Measurements from ENCODE around the gene REN. TPM values are rescaled to one million over a fixed set of nuclear protein-coding genes. Genes with fewer than 3 reads are reported as not detected.

Gene REN
- total RNA-seq, 1 donor from 2014 or later = not detected

DNA sequence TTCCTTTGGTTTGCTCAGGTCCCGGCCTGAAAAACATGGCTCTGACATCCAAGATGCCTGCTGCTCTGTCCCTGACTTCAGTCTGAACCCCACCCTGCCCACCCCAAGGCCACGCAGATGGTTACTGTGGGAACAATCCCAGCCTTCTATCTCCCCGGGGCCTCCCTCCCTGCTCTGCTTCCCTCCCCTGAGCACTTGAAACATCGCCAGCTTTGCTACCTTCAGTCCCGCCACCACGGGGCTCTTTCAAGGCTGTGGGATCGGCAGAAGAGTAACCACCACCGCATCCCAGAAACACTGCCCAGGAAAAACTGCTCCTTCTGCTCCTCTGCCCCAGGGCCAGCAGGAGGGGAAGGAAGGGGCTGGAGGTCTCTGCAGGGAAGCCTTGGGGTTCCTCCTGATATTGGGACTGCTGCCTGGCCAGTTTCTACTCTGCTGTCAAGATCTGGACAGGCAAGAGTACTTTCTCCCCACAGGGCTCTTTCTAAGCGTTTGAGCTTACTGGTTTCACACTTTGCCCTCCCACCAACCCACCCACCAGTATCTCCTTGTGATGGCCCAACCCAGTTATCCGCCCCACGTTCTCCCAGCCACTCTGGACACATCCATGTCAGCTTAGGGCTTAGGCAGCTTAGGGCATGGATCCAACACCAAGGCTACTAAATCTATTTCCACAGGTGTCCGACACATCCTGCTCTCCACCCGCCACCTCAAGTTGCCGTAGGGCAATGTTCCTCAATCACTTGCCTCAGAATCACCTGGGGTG lies 22.7 kb downstream of the REN start:
- Mint-ChIP-seq H3K27me3 (no peaks in the 10 kb centered on the region), H3K36me3 (ENCODE audit: insufficient read depth) (peaks cover 12% of the 10 kb centered on the region), H3K4me1 (ENCODE audit: low read depth) (peaks cover 24% of the 10 kb centered on the region), H3K4me3 (ENCODE audit: low read depth) (no peak overlapping the region), H3K27ac (no peak overlapping the region), H3K9me3 (ENCODE audit: low read depth) (no peaks in the 10 kb centered on the region)
- DNase-seq (ENCODE audit: low spot score, unreplicated experiment) = no peak
- TF ChIP-seq CTCF (IDR thresholded peaks at IDR 0.05; ENCODE audit: unreplicated experiment) = no peak

- H3K27me3 Mint-ChIP-seq = no peaks in the 10 kb centered on the region
- peak overlapping the region; percentile 74 for H3K27ac Mint-ChIP-seq
- no peak for DNase-seq (ENCODE audit: low spot score, unreplicated experiment)
- TF ChIP-seq CTCF (IDR thresholded peaks at IDR 0.05; ENCODE audit: unreplicated experiment) = peak; percentile 33
- H3K9me3 Mint-ChIP-seq (ENCODE audit: low read depth) = no peaks in the 10 kb centered on the region
- peaks cover 12% of the 10 kb centered on the region for H3K36me3 Mint-ChIP-seq (ENCODE audit: insufficient read depth)
- peak overlapping the region; percentile 8 for H3K4me3 Mint-ChIP-seq (ENCODE audit: low read depth)
- peaks cover 24% of the 10 kb centered on the region for H3K4me1 Mint-ChIP-seq (ENCODE audit: low read depth)
Measured at GRCh38 chr1:204142032-204142974, 23.8 kb downstream of the REN start.

DNA sequence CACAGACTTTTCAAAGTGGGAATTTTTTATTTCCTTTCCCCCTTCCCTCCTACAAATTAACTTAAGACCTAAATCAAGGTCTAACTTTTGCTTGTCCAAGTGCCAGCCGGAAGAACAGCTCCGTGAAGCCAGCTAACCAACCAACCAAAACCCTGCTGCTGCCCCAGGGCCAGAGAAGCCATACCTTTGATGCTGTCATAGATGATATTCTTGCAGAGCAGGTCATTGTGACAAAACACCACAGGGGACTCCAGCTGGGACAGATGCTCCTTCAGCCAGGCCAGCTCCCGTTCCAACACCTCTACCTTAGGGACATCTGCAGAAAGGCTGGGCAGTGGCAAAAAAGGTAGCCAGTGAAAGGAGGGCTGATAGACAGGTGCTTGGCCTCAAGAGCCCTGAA lies 25.0 kb downstream of the REN start:
- Mint-ChIP-seq H3K4me1 (ENCODE audit: low read depth) (peaks cover 24% of the 10 kb centered on the region), H3K9me3 (ENCODE audit: low read depth) (no peaks in the 10 kb centered on the region), H3K36me3 (ENCODE audit: insufficient read depth) (peaks cover 12% of the 10 kb centered on the region), H3K27me3 (no peaks in the 10 kb centered on the region), H3K27ac (peak overlapping the region; percentile 6), H3K4me3 (ENCODE audit: low read depth) (no peak overlapping the region)
- no peak for TF ChIP-seq CTCF (IDR thresholded peaks at IDR 0.05; ENCODE audit: unreplicated experiment)
- no peak for DNase-seq (ENCODE audit: low spot score, unreplicated experiment)

GRCh38 chr1:204139952-204140351 lies 26.2 kb downstream of the REN start:
- no peak for TF ChIP-seq CTCF (IDR thresholded peaks at IDR 0.05; ENCODE audit: unreplicated experiment)
- Mint-ChIP-seq H3K9me3 (ENCODE audit: low read depth) (no peaks in the 10 kb centered on the region), H3K4me3 (ENCODE audit: low read depth) (no peak overlapping the region), H3K27me3 (no peaks in the 10 kb centered on the region), H3K27ac (no peak overlapping the region), H3K4me1 (ENCODE audit: low read depth) (peaks cover 24% of the 10 kb centered on the region), H3K36me3 (ENCODE audit: insufficient read depth) (peaks cover 10% of the 10 kb centered on the region)
- DNase-seq (ENCODE audit: low spot score, unreplicated experiment) = no peak

- peaks cover 9% of the 10 kb centered on the region for H3K36me3 Mint-ChIP-seq (ENCODE audit: insufficient read depth)
- no peak for DNase-seq (ENCODE audit: low spot score, unreplicated experiment)
- H3K27me3 Mint-ChIP-seq = no peaks in the 10 kb centered on the region
- H3K4me3 Mint-ChIP-seq (ENCODE audit: low read depth) = no peak overlapping the region
- no peak overlapping the region for H3K27ac Mint-ChIP-seq
- no peaks in the 10 kb centered on the region for H3K9me3 Mint-ChIP-seq (ENCODE audit: low read depth)
- H3K4me1 Mint-ChIP-seq (ENCODE audit: low read depth) = peaks cover 19% of the 10 kb centered on the region
- TF ChIP-seq CTCF (IDR thresholded peaks at IDR 0.05; ENCODE audit: unreplicated experiment) = no peak
Measured at GRCh38 chr1:204139088-204139487, 27.0 kb downstream of the REN start.
